ENCODE results near the gene DMD. TPM values are rescaled to one million over a fixed set of nuclear protein-coding genes. Genes with fewer than 3 reads are reported as not detected.

The DMD gene
- polyA plus RNA-seq, 3 donors = 0.23 TPM; not detected in 2

DNA sequence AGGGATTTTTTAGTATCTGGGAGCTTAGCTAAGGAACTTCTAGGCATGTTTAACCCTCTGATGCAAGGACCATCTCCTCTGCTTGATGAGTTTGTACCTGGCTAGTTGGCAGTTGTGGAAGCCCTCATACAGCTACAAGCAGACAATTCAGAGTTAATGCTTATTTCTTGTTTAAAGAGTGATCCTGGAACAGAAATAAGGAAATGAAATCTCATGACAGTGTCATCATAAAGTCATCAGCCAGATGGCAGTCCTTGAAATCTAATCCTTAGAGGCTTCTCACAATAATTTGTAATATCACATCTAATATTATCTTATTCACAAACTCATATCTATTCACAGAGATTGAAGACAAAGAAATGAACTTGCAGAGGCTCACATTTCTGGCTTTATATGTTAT is 1557.9 kb downstream of the DMD start:
- no peak overlapping the region for H3K27ac ChIP-seq (ENCODE audit: low read depth in 1 of 2, low read length in 2 of 2)

GRCh38 chrX:31652650-31653049 is 1558.7 kb downstream of the DMD start:
- no peak overlapping the region for H3K4me3 Mint-ChIP-seq
- intact Hi-C loops (cut with micrococcal nuclease) = no loop called here
- WGBS (ENCODE audit: insufficient coverage) = no CpG with 5 or more reads among the region's 1 CpG
- no peak overlapping the region for H3K27ac Mint-ChIP-seq
- H3K9me3 Mint-ChIP-seq = no peaks in the 10 kb centered on the region
- Histone ChIP-seq H4K20me1 (ENCODE audit: insufficient read depth, low read length) (no peaks in the 10 kb centered on the region), H3K4me3 (replicated peaks in 1 of 3; ENCODE audit: low read depth in 2 of 3, low read length in 3 of 3) (no peak overlapping the region), H3K79me2 (ENCODE audit: insufficient read depth, low read length) (no peaks in the 10 kb centered on the region), H3K4me1 (ENCODE audit: control insufficient read depth in 1 of 2, insufficient read depth in 2 of 2, low read length in 2 of 2) (no peaks in the 10 kb centered on the region), H3K27me3 (ENCODE audit: control insufficient read depth in 2 of 2, insufficient read depth in 2 of 2, low read length in 2 of 2) (no peaks in the 10 kb centered on the region), H3K36me3 (replicated peaks in 1 of 2; ENCODE audit: control insufficient read depth in 1 of 2, insufficient read depth in 2 of 2, low read length in 2 of 2) (no peaks in the 10 kb centered on the region), H2AFZ (ENCODE audit: insufficient read depth, low read depth, low read length, poor library complexity, severe bottlenecking) (no peak overlapping the region), H3K4me2 (replicated peaks; ENCODE audit: extremely low read depth, low read length, poor library complexity, severe bottlenecking) (no peak overlapping the region), H3K9me3 (replicated peaks in 1 of 2; ENCODE audit: control insufficient read depth in 1 of 2, insufficient read depth in 1 of 2, low read length in 2 of 2) (no peaks in the 10 kb centered on the region), H3K27ac (ENCODE audit: low read depth in 1 of 2, low read length in 2 of 2) (no peak overlapping the region), H3K9ac (ENCODE audit: insufficient read depth, low read length, poor library complexity, severe bottlenecking) (no peak overlapping the region)
- peaks cover 5% of the 10 kb centered on the region for H3K4me1 Mint-ChIP-seq
- peaks cover 0 to 2% (median 0%) of the 10 kb centered on the region in 3 donors for H3K27me3 Mint-ChIP-seq (ENCODE audit: low read depth in 3 of 3)
- TF ChIP-seq CTCF (IDR thresholded peaks at IDR 0.05) = no peak
- no peak for DNase-seq
- H3K36me3 Mint-ChIP-seq = no peaks in the 10 kb centered on the region

More for the DNA sequence above, 1557.9 kb downstream of the DMD start:
- no peak overlapping the region for H2AFZ ChIP-seq (ENCODE audit: insufficient read depth, low read depth, low read length, poor library complexity, severe bottlenecking)
- intact Hi-C loops (cut with micrococcal nuclease) = no loop called here
- H4K20me1 ChIP-seq (ENCODE audit: insufficient read depth, low read length) = no peaks in the 10 kb centered on the region
- Mint-ChIP-seq H3K36me3 (no peaks in the 10 kb centered on the region), H3K27me3 (ENCODE audit: low read depth in 3 of 3) (peaks cover 0 to 2% (median 0%) of the 10 kb centered on the region in 3 donors), H3K9me3 (no peaks in the 10 kb centered on the region), H3K4me3 (no peak overlapping the region), H3K27ac (no peak overlapping the region), H3K4me1 (peaks cover 5% of the 10 kb centered on the region)
- no peak for TF ChIP-seq CTCF (IDR thresholded peaks at IDR 0.05)
- no peaks in the 10 kb centered on the region for H3K4me1 ChIP-seq (ENCODE audit: control insufficient read depth in 1 of 2, insufficient read depth in 2 of 2, low read length in 2 of 2)
- no peaks in the 10 kb centered on the region for H3K36me3 ChIP-seq (replicated peaks in 1 of 2; ENCODE audit: control insufficient read depth in 1 of 2, insufficient read depth in 2 of 2, low read length in 2 of 2)
- no peaks in the 10 kb centered on the region for H3K9me3 ChIP-seq (replicated peaks in 1 of 2; ENCODE audit: control insufficient read depth in 1 of 2, insufficient read depth in 1 of 2, low read length in 2 of 2)
- DNase-seq = no peak
- H3K27me3 ChIP-seq (ENCODE audit: control insufficient read depth in 2 of 2, insufficient read depth in 2 of 2, low read length in 2 of 2) = no peaks in the 10 kb centered on the region
- no peaks in the 10 kb centered on the region for H3K79me2 ChIP-seq (ENCODE audit: insufficient read depth, low read length)
- H3K4me2 ChIP-seq (replicated peaks; ENCODE audit: extremely low read depth, low read length, poor library complexity, severe bottlenecking) = no peak overlapping the region
- H3K9ac ChIP-seq (ENCODE audit: insufficient read depth, low read length, poor library complexity, severe bottlenecking) = no peak overlapping the region
- H3K4me3 ChIP-seq (replicated peaks in 1 of 3; ENCODE audit: low read depth in 2 of 3, low read length in 3 of 3) = no peak overlapping the region

Data from CD14-positive monocyte (primary cell).